ENCODE results near the gene OSBPL9.
"Not testable (repeated sequence)": the region's sequence is repeated elsewhere in the genome, so short reads cannot be mapped to it uniquely, and the experiment has no call there.

Gene OSBPL9

GRCh38 chr1:51664421-51665240 is 47.7 kb downstream of the OSBPL9 start:
- DNase-seq (ENCODE audit: low read depth in 2 of 2): no peak

- no peak for DNase-seq (ENCODE audit: low read depth in 2 of 2)
Measured at GRCh38 chr1:51666478-51666877, 49.6 kb downstream of the OSBPL9 start.

GRCh38 chr1:51667561-51667960 is 50.7 kb downstream of the OSBPL9 start:
- no peak for DNase-seq (ENCODE audit: low read depth in 2 of 2)

- DNase-seq (ENCODE audit: low read depth in 2 of 2): no peak
Measured at GRCh38 chr1:51669272-51669671, 52.4 kb downstream of the OSBPL9 start.

- DNase-seq (ENCODE audit: low read depth in 2 of 2): no peak
Measured at GRCh38 chr1:51669816-51670215, 52.9 kb downstream of the OSBPL9 start.

GRCh38 chr1:51671527-51672325 is 54.8 kb downstream of the OSBPL9 start:
- DNase-seq (ENCODE audit: low read depth in 2 of 2): no peak

- DNase-seq (ENCODE audit: low read depth in 2 of 2): no peak
Measured at GRCh38 chr1:51673279-51673678, 56.4 kb downstream of the OSBPL9 start.

- DNase-seq (ENCODE audit: low read depth in 2 of 2): no peak
Measured at GRCh38 chr1:51675177-51675780, 58.4 kb downstream of the OSBPL9 start.

- no peak for DNase-seq (ENCODE audit: low read depth in 2 of 2)
Measured at GRCh38 chr1:51679435-51679834, 62.5 kb downstream of the OSBPL9 start.

- DNase-seq (ENCODE audit: low read depth in 2 of 2): no peak
Measured at GRCh38 chr1:51684776-51685175, 67.9 kb downstream of the OSBPL9 start.

- no peak for DNase-seq (ENCODE audit: low read depth in 2 of 2)
Measured at GRCh38 chr1:51686450-51686849, 69.6 kb downstream of the OSBPL9 start.

- DNase-seq (ENCODE audit: low read depth in 2 of 2): no peak
Measured at GRCh38 chr1:51689075-51689440, 72.2 kb downstream of the OSBPL9 start.

GRCh38 chr1:51689643-51690042 is 72.8 kb downstream of the OSBPL9 start:
- DNase-seq (ENCODE audit: low read depth in 2 of 2): no peak

- no peak for DNase-seq (ENCODE audit: low read depth in 2 of 2)
Measured at GRCh38 chr1:51690285-51690961, 73.5 kb downstream of the OSBPL9 start.

- DNase-seq (ENCODE audit: low read depth in 2 of 2): no peak
Measured at GRCh38 chr1:51691920-51692319, 75.0 kb downstream of the OSBPL9 start.

GRCh38 chr1:51693419-51694155 is 76.7 kb downstream of the OSBPL9 start:
- no peak for DNase-seq (ENCODE audit: low read depth in 2 of 2)

GRCh38 chr1:51697166-51697565 is 80.3 kb downstream of the OSBPL9 start:
- no peak for DNase-seq (ENCODE audit: low read depth in 2 of 2)

- DNase-seq (ENCODE audit: low read depth in 2 of 2): no peak
Measured at GRCh38 chr1:51699391-51699790, 82.5 kb downstream of the OSBPL9 start.

- not testable (repeated sequence) for DNase-seq (ENCODE audit: low read depth in 2 of 2)
Measured at GRCh38 chr1:51701782-51702181, 84.9 kb downstream of the OSBPL9 start.

- not testable (repeated sequence) for DNase-seq (ENCODE audit: low read depth in 2 of 2)
Measured at GRCh38 chr1:51702220-51702619, 85.3 kb downstream of the OSBPL9 start.

- DNase-seq (ENCODE audit: low read depth in 2 of 2): no peak
Measured at GRCh38 chr1:51705035-51705434, 88.1 kb downstream of the OSBPL9 start.
